ENCODE results near the gene HSF2BP.

DNA sequence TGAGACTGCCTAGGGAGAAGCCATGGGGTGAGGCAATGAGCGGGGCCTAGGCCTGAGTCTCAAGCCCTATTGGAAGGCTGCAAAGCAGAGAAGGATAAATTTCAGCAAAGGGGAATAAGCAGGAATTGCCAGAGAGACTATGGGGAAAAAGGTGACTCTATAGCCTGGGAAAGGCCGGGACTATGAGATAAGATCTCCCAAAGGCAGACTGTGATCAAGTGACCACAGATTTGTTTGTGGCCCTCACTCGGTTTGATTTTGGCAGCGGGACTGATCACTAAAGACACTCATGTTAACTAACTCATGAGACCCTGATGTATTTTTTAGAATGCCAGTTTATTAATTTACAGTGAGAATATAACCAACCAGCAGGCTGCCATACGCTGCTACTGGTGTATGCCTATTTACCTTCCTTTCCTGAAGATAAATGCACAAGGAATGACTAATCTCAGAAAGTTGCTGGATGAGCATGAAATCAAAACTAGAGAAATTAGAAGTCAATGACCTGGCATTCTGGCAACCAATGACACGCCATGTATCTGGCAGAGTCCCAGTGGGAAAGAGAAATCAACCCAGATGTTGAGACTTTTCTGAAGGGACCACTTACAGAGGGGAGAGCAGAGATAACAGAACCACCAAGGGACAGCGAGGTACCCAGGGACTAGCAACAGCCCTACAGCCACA, 4.3 kb downstream of the HSF2BP start:
- TF ChIP-seq EP300 (IDR thresholded peaks at IDR 0.05): no peak
- TF ChIP-seq, protein P1, sequence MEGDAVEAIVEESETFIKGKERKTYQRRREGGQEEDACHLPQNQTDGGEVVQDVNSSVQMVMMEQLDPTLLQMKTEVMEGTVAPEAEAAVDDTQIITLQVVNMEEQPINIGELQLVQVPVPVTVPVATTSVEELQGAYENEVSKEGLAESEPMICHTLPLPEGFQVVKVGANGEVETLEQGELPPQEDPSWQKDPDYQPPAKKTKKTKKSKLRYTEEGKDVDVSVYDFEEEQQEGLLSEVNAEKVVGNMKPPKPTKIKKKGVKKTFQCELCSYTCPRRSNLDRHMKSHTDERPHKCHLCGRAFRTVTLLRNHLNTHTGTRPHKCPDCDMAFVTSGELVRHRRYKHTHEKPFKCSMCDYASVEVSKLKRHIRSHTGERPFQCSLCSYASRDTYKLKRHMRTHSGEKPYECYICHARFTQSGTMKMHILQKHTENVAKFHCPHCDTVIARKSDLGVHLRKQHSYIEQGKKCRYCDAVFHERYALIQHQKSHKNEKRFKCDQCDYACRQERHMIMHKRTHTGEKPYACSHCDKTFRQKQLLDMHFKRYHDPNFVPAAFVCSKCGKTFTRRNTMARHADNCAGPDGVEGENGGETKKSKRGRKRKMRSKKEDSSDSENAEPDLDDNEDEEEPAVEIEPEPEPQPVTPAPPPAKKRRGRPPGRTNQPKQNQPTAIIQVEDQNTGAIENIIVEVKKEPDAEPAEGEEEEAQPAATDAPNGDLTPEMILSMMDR (IDR thresholded peaks at IDR 0.05): no peak

All from stomach (tissue), 4 donors.